Stimulated activated CD4-positive, alpha-beta T cell treated with anti-CD3 and anti-CD28 coated beads, Interleukin-15, amount 100 ng/mL, for 24 hours (primary cell): ENCODE results near the gene THSD4.

Source experiments
- DNase-seq: peaks from one replicate; pipeline ENCODE4 v3.0.0-alpha.2; 2020

THSD4 gene

GRCh38 chr15:71807125-71807629 lies 691.9 kb downstream of the THSD4 start:
- DNase-seq: no peak

DNA sequence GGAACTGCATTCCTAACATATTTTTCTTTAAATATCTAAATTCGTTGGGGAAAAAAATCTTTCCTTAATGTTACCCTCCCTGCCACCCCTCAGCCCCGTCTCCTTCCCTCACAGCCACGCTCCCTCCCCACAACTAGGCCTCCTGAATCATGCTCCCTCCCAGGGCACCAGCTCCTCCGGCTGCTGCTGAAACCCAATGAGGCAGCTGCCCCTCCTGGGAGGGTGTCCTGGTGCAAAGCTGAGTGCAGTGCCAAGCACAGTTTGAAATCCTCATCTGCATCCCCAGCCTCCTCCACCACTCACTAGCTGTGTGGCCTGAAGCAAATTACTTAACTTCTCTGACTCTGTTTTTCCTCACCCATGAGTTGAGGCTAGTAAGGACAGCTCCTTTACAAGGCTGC lies 692.4 kb downstream of the THSD4 start:
- no peak for DNase-seq

- DNase-seq: no peak
Observed at GRCh38 chr15:71808311-71809020, 693.2 kb downstream of the THSD4 start.

DNA sequence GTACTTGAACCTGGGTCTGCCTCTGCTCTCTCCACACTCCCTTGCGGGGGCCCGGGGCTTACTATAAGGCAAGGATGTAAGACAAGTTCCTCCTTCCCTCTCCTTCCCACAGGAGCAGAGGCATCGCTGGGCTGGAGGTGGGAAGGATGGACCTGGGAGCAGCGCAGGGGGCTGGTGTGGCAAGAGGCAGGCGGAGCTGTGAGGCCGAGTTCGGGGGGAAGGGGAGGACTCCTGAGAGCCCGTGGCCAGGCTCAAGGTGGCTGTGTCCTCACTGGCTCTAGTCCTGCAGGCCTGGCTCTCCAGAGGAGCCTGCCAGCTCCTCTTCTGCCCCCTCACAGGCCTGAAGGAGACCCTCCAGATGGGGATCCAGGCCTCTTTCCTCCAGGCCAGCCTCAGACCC lies 694.1 kb downstream of the THSD4 start:
- no peak for DNase-seq

DNA sequence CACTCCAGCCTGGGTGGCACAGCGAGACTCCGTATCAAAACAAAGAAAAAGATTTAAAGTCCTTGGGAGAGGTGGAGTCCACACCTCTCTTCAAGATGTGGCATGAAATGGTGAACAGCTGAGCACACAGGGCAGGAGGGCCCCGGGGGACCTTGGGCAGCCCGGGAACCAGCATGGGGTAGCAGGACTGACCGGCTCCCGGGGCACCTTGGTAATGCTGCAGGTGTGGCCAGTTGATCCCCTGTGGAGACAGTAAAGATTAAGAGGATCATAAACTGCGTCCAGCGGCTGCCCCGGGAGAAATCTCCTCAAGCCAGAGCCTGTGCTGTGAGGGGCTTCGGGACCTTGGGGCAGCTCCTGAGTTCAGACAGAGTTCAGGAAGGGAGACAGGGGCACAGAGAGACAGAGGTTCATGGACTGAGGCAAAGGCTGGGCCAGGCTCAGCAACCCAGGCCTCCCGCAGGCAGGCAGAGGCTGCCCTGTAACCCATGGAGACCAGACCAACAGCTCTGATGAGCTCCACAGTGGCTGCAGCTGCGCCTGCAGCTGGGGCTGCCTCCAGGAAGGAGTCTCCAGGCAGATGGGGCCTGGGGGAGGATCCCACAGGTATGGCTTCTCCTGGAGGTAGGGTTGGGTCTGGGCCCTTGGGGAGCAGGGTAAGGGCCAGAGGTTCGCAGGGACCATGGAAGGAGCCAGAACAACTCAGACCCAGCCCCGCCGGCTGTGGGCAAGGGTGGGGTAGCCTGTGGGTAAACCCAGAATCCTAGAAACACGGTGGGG lies 695.2 kb downstream of the THSD4 start, which contains the start of gene NR2E3:
TSS of gene NR2E3 (plus strand) at position 299 of the 780 bp plus-strand sequence. CDS start at position 489, 190 bp downstream.
- no peak for DNase-seq

DNA sequence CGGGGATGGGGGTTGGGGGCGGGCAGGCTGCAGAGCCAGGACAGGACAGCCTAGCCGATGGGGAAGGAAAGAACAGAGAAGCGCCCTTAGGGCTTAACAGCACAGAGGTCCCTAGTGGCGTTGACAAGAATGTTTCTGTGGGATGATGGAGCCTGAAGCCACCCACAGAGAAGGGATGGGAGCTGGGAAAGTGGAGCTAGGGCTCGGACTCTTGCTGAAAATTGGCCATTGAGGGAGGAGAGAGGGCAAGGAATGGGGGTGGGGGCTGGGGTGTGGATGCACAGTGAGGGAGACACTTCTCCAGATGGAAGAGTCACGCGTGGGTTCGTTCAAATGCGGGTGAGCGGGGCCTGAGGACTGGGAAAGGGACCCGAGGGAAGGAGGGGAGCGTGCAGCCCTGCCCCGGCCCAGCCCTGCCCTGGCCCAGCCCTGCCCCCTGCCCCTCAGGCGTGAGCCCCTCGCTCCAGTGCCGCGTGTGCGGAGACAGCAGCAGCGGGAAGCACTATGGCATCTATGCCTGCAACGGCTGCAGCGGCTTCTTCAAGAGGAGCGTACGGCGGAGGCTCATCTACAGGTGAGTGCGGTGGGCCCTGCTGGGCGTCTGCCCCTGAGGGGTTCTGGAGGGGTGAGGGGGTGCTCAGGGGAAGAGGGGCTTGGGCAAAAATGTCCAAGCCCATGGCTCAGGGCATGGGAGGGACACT lies 695.9 kb downstream of the THSD4 start:
- DNase-seq: no peak

- DNase-seq: no peak
Observed at GRCh38 chr15:71811752-71812735, 696.8 kb downstream of the THSD4 start.

DNA sequence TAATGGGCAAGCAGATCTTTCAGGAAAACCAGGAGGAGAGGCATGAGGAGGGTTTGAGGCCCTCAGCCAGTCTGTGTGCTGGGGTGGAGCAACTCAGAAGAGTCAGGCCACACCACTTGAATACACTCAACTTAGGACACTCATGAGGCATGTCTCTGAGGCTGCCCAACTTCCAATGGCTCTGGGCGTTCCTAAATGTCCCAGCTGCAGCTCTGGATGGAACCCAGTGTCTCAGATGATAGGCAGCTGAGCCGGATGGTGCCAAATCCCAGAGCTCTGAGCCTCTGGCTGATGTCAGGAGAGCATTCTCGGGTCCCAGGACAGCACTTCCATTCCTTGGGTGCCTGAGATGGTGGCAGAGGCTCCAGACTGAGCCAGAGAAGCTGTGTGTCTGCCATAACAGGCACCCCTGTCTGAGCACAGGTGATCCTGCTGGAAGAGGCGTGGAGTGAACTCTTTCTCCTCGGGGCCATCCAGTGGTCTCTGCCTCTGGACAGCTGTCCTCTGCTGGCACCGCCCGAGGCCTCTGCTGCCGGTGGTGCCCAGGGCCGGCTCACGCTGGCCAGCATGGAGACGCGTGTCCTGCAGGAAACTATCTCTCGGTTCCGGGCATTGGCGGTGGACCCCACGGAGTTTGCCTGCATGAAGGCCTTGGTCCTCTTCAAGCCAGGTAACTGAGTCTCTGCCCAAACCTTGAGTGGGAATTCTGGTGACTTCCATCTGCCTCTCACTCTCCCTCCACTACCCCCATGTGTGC lies 697.9 kb downstream of the THSD4 start:
- DNase-seq: no peak

DNA sequence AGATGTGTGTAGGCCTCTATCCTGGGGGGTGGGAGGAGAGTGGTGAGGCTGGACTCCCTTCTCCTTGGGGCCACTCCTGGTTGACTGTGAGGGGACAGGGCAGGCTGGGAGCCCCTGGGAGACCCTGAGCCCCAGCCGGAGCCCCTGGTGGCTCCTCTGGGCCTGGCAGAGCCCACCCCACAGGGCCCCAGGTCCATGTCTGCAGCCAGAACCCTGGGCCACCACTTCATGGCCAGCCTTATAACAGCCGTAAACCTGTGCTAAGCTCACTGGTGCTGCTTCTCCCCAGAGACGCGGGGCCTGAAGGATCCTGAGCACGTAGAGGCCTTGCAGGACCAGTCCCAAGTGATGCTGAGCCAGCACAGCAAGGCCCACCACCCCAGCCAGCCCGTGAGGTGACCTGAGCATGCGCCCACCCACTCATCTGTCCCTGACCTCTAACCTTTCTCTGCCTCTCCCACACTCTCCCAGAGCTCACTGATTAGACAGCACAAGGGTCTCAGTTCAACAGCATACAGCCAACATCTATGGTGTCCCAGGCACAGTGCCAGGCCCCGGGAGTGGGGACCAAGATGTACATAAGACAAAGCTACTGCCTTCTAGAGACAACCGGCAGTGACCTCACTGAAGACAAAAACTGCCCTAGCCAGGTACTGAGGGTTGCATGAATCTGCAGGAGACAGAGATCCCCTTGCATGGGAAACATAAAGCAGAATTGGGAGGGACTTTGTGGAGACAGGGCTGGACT lies 698.6 kb downstream of the THSD4 start:
- no peak for DNase-seq

DNA sequence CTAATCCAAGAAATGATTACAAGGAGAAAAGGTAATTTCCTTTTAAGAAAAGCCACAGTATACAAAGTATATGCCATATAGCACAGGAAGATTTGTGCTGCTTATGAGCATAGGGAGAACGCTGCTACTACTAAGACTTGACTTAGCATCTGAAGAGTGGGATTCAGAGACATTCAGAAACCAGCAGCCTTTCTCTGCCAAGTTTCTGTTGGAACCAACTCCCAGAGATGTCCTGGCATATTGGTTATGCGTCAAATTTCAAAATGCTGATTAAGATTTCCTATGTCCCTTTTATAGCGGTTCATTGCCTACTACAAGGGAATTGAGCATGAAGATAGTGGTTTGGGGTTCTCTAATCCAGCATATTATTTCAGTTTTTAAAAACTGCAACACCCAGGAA lies 700.0 kb downstream of the THSD4 start:
- no peak for DNase-seq

- no peak for DNase-seq
Observed at GRCh38 chr15:71817351-71817750, 702.1 kb downstream of the THSD4 start.

- no peak for DNase-seq
Observed at GRCh38 chr15:71820127-71820526, 704.9 kb downstream of the THSD4 start.

DNA sequence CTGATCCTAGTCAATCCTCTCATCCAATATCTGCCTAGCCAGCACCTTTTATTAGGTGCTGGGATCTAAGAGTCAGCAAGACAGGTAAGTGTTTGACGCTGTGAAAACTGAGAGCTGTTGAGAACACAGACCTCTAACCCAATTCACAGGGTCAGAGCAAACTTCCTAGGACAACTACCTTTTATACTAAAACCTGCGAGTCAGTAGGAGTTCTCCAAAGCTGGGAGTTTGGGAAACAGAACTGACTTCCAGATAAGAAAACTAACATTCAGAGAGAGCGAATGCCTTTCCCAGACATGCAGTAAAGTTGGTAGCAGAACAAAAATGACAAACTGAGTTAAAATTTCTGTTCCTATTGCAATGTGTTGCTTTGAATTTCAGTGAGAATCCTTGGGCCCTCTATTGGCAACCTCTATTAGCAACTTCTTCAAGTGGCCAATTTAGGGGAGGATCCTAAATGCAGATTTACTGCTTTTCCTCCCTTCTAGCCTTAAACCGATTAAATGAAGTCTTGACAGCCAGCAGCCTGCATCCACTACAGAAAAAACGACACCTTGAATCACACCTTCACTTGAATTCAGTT lies 706.4 kb downstream of the THSD4 start:
- DNase-seq: no peak

DNA sequence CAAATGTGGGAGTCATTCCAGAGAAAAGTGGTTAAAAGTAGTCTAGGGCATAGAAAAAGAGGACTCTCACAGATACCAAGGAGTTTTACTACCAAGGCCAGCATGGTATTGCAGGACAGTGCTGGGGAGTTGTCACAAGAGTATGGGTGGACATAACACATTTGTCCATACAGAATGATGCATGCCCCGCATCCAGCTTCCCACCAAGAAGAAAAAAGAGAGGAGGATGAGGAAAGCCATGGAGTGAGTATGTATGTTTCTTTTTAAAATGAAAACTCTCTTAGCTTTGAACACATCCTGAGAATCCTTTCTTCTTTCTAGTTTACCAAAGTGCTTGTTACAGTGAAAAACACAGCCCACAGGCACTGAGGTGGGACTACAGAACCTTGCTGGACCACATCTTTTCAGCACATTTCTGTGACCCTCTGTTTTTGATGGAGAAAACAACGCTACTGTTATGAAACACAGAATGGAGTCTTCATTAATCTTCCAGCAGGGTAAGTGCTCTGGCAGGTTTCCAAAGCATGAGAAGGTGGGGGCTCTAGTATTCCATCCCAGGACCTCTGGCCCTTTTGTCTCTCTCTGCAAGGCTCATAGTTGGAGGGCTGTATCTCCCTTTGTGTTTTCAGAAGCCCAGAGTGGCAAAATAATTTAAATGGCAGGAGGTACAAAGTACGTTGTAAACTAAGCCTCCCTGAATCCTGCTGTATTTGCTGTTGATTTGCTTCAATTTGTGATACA lies 707.8 kb downstream of the THSD4 start:
- DNase-seq: no peak

DNA sequence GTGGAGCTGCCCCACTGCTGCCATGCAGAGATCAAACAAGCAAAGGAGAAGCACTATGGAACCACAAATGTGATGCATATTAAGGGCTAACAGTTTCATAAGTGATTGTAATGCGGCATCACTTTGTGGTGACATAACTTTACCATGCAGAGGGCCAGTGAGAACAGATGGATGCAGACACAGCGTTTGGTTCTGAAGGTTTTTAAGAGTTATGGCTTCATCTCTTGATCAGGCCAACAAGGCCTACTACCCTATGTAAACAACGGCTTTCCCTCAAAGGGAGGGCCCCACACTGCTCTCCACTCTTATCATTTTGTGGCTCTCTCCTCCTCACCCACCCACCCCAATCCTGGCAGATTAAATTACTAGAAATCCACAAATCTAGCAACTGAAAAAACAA lies 708.5 kb downstream of the THSD4 start:
- no peak for DNase-seq

DNA sequence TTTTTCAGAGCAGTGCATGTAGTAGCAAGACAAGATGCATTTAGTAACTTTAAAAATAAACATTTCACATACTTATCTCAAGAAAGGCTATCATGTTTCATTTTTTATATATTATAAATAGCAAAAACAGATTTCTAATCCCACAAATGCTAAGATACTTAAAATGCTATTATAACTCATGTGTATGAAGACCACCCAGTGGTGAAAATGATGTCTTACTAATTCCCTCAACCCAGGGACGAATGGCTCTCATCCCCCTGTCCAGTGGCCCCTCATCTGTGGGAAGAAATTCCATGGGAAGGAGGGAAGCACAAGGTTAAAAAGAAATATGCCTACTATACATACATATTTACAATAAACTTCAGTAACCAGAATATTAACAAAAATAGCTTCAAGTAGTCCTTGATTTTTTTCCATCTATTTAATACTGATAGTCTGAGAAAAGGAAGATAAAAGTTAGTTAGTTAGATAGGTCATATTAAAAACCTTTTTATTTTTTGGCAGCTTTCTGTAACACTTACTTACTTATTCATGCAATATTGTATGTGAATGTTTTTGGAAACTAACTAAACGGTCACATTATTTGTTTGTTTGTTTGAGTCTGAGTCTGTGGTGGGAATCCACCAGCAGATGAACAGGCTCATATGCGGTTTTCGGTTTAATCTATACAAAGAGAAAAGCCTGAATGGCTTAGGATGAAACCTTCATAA lies 709.9 kb downstream of the THSD4 start:
- DNase-seq: no peak

DNA sequence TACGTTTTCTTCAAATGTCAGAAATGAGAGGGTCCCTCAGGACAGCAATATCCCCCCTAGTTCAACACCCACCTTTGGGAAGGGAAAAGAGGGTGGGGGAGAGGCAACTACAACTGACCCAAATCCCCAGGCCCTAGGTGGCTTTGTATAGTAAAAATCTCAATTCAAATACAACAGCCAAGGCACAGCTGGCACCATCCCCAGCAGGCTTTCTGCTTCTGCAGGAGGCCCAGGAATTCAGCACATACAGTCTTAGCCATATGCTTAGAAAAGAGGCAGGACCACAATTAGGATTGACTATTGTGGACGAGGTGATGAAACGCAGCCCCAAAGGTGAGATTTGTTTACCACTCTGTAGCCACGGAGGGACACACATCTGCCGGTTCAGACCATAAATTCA lies 710.9 kb downstream of the THSD4 start:
- DNase-seq: no peak

DNA sequence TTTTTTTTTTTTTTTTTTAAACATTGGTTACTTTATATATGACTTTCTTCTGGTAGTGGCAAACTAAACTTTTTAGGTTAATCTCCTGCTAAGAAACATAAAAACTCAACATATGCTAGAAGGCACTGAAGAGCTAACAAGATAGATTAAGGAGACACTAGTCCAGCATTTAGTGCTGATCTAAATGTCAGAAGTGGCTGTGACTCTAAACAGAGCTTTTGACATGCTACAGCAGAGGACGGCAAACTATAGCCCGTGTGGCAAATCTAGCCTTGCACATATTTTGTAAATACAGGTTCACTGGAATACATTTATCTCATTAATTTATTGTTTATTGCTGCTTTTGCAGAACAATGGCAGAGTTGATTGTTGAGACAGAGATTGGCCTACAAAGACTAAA lies 715.7 kb downstream of the THSD4 start:
- no peak for DNase-seq
